ENCODE results near the gene FAM118B.

FAM118B gene

GRCh38 chr11:126193038-126193478 is 18.5 kb upstream of the FAM118B start:
- no peak overlapping the region for H3K4me3 ChIP-seq (ENCODE audit: low read length)
- DNase-seq (ENCODE audit: low read depth) = no peak
- TF ChIP-seq CTCF (conservative IDR thresholded peaks at IDR 0.05; ENCODE audit: low read depth, low read length) = no peak

GRCh38 chr11:126194121-126194543 is 17.4 kb upstream of the FAM118B start:
- peak; percentile 62 for TF ChIP-seq CTCF (conservative IDR thresholded peaks at IDR 0.05; ENCODE audit: low read depth, low read length)
- no peak for DNase-seq (ENCODE audit: low read depth)
- no peak overlapping the region for H3K4me3 ChIP-seq (ENCODE audit: low read length)

- TF ChIP-seq CTCF (conservative IDR thresholded peaks at IDR 0.05; ENCODE audit: low read depth, low read length) = no peak
- no peak for DNase-seq (ENCODE audit: low read depth)
- H3K4me3 ChIP-seq (ENCODE audit: low read length) = no peak overlapping the region
Observed at GRCh38 chr11:126195119-126195518, 16.5 kb upstream of the FAM118B start.

DNA sequence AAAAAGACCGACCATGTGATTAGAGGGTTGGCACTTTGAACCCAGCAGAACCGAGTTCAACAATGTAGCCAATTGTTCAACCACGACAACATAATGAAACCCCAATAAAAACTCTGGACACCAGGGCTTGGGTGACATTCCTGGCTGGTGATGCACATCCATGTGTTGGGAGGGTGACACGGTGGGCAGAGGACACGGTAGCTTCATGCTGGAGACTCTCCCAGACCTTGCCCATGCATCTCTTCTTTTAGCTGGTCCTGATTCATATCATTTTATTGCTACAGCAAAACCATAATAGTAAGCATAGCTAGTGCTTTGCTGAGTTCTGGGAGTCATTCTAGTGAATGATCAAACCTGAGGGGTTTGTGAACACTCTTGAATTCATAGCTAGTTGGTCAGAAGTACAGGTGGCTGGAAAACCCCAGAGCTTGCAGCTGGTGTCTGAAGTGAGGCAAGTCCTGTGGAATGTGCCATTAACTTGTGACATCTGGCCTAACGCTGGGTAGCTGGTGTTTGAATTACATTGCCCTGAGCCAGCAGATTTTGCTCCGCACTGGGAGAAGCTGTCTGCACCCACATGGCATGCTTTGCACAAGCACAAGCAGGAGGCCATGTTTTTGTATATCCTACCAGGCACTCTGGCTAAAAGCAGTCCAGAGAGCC is 14.2 kb upstream of the FAM118B start:
- DNase-seq (ENCODE audit: low read depth) = no peak
- no peak overlapping the region for H3K4me3 ChIP-seq (ENCODE audit: low read length)
- no peak for TF ChIP-seq CTCF (conservative IDR thresholded peaks at IDR 0.05; ENCODE audit: low read depth, low read length)

DNA sequence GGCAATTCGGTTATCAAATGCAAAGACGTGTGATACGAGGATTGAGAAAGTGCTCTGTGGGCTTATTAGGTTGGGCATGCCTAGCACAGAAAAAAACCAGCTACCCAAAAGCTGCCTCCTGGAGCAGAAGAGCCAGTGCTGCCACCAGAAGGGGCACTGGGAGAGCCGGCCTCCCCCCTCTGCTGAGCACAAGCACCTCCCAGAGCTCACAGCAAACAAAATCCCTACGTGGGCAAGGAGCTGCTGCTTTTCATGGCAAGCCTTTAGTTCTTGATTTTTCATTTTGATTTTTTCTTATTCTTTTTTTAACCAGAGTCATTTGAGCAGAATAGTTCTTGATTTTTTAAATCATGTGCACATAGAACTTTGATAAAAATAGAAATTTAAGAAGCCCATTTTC is 12.9 kb upstream of the FAM118B start:
- no peak for TF ChIP-seq CTCF (conservative IDR thresholded peaks at IDR 0.05; ENCODE audit: low read depth, low read length)
- DNase-seq (ENCODE audit: low read depth) = no peak
- no peak overlapping the region for H3K4me3 ChIP-seq (ENCODE audit: low read length)

DNA sequence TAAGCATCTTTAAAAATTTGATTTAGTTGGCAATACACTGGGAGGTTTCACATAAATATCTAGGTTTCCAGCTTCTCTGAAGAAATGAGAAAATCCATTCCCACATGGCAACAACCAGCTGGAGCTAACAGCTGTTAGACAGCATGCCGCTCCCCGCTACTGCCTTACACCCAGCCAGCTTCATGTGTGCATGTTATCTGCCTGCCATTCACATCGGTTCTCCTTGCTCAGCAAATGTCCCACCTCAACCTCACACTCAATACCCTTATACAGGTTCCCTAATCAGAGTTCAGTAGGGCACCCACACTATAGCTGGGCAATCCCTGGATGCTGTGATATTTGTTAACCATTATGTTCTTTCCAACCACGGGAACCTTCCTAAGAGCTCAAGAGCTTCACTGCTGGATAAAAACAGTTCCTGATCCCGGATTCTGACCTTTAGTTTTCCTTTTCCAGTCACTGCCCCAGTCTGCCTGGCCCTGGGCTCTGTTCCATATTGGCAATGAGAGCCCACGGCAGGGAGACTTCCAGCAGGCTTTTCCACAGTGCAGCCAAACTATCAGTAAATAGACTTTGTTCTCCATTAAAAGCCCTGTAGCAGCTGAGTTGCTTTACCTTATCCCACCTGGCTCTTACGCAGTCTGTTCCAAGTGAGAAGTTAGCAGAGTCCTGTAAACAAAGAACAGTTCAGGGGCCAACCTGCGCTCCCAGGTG is 8.8 kb upstream of the FAM118B start:
- DNase-seq (ENCODE audit: low read depth) = no peak
- TF ChIP-seq CTCF (conservative IDR thresholded peaks at IDR 0.05; ENCODE audit: low read depth, low read length) = no peak
- H3K4me3 ChIP-seq (ENCODE audit: low read length) = no peak overlapping the region

DNA sequence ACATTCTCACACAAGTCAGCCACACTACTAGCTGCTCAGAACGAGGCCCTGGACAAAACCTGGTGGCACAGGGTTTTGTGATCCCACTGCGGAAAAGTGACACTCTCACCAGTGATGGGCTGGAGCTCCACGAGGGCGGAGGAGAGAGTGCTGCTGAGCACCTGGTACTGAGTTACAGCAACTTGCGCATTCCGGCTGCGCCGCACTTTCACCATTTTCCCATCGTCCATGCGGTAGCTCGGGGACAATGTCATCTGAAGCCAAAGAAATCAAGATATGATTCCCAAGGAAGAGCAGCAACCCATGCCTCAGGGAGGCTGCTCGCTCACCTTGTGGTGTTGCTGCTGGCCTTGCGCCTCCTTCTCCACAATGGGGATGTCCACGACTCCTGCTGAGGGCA is 6.2 kb upstream of the FAM118B start:
- H3K4me3 ChIP-seq (ENCODE audit: low read length) = no peak overlapping the region
- DNase-seq (ENCODE audit: low read depth) = no peak
- TF ChIP-seq CTCF (conservative IDR thresholded peaks at IDR 0.05; ENCODE audit: low read depth, low read length) = no peak
